ENCODE measurements around the gene RIN3.

DNA sequence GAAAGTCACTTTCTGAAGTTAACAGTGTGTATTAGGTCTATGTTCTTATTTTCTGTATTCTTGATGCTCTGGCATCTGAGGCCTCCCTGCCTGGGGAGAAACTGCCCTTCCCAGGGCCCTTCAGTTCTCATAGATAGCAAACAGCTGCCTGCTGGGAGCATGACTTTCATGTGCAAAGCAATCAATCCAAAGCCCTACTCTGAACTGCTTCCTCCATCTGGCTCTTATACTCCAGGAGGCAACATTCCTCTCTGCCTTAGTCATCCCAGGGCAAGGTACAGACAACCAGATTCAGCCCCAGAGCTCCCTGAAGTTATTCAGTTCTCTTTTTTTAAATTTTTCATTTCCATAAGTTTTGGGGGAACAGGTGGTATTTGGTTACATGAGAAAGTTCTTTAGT is 41.7 kb upstream of the RIN3 start:
- TF ChIP-seq, protein P1, sequence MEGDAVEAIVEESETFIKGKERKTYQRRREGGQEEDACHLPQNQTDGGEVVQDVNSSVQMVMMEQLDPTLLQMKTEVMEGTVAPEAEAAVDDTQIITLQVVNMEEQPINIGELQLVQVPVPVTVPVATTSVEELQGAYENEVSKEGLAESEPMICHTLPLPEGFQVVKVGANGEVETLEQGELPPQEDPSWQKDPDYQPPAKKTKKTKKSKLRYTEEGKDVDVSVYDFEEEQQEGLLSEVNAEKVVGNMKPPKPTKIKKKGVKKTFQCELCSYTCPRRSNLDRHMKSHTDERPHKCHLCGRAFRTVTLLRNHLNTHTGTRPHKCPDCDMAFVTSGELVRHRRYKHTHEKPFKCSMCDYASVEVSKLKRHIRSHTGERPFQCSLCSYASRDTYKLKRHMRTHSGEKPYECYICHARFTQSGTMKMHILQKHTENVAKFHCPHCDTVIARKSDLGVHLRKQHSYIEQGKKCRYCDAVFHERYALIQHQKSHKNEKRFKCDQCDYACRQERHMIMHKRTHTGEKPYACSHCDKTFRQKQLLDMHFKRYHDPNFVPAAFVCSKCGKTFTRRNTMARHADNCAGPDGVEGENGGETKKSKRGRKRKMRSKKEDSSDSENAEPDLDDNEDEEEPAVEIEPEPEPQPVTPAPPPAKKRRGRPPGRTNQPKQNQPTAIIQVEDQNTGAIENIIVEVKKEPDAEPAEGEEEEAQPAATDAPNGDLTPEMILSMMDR (conservative IDR thresholded peaks at IDR 0.05; ENCODE audit: low read depth, low read length), result no peak
- TF ChIP-seq SMC3 (IDR thresholded peaks at IDR 0.05; ENCODE audit: low read depth, low read length) (no peak), MXI1 (IDR thresholded peaks at IDR 0.05; ENCODE audit: borderline replicate concordance, low read depth, low read length) (no peak), POLR2A (IDR thresholded peaks at IDR 0.05; ENCODE audit: low read depth, low read length) (no peak), MAFK (IDR thresholded peaks at IDR 0.05; ENCODE audit: low read depth, low read length) (no peak), RFX5 (IDR thresholded peaks at IDR 0.05; ENCODE audit: low read depth, low read length) (no peak), BHLHE40 (IDR thresholded peaks at IDR 0.05; ENCODE audit: low read depth, low read length) (no peak), RAD21 (IDR thresholded peaks at IDR 0.05; ENCODE audit: low read length) (no peak), CEBPB (IDR thresholded peaks at IDR 0.05; ENCODE audit: low read depth, low read length) (no peak), RCOR1 (IDR thresholded peaks at IDR 0.05; ENCODE audit: insufficient replicate concordance, low read length) (no peak)
- TF ChIP-seq, protein P2, sequence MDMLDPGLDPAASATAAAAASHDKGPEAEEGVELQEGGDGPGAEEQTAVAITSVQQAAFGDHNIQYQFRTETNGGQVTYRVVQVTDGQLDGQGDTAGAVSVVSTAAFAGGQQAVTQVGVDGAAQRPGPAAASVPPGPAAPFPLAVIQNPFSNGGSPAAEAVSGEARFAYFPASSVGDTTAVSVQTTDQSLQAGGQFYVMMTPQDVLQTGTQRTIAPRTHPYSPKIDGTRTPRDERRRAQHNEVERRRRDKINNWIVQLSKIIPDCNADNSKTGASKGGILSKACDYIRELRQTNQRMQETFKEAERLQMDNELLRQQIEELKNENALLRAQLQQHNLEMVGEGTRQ (IDR thresholded peaks at IDR 0.05; ENCODE audit: low read depth, low read length), result no peak
